ENCODE data around the gene LIPC. TPM values are rescaled to one million over a fixed set of nuclear protein-coding genes. Genes with fewer than 3 reads are reported as not detected.

LIPC gene
- total and polyA plus RNA-seq, 12 donors = 0.22 to 1.3 (median 0.42) TPM; not detected in 1

GRCh38 chr15:58545307-58546065 lies 113.7 kb downstream of the LIPC start:
- Histone ChIP-seq H3K9me3 (no peaks in the 10 kb centered on the region), H3K4me3 (no peak overlapping the region), H3K4me1 (peaks cover 0 to 42% (median 18%) of the 10 kb centered on the region in 9 donors), H3K36me3 (no peaks in the 10 kb centered on the region), H3K27me3 (no peaks in the 10 kb centered on the region), H3K27ac (peak overlapping the region in 8 of 10 donors; percentile 44 to 82 (median 68))
- 93 to 94% methylated on average over 18 of the region's 18 CpGs for WGBS, 2 donors
- intact Hi-C loops (cut with DNase I) = loop anchor here in 2 of 10 donors (2.0 to 10.0 kb wide), 2 partner anchors 21 to 281 kb away; no protein-coding TSS in a partner anchor
- ATAC-seq (no peak), DNase-seq (no peak)
- no peak for TF ChIP-seq CTCF (IDR thresholded peaks at IDR 0.05)

- intact Hi-C loops (cut with DNase I) = loop anchor here in 2 of 10 donors (2.0 to 10.0 kb wide), 2 partner anchors 21 to 281 kb away; no protein-coding TSS in a partner anchor
- WGBS, 2 donors = 74 to 79% methylated on average over 9 of the region's 9 CpGs
- Histone ChIP-seq H3K27me3 (no peaks in the 10 kb centered on the region), H3K27ac (peak overlapping the region in 8 of 10 donors; percentile 44 to 82 (median 68)), H3K4me1 (peaks cover 0 to 42% (median 18%) of the 10 kb centered on the region in 9 donors), H3K4me3 (no peak overlapping the region), H3K36me3 (no peaks in the 10 kb centered on the region), H3K9me3 (no peaks in the 10 kb centered on the region)
- TF ChIP-seq CTCF (IDR thresholded peaks at IDR 0.05) = no peak
- ATAC-seq (peak in 2 of 8 donors; percentile 1 to 18), DNase-seq (peak in 1 of 2 donors; percentile 38)
Measured at GRCh38 chr15:58546066-58546591, 114.3 kb downstream of the LIPC start.

- Histone ChIP-seq H3K4me1 (peaks cover 0 to 42% (median 18%) of the 10 kb centered on the region in 9 donors), H3K27ac (peak overlapping the region in 9 of 10 donors; percentile 54 to 82 (median 72)), H3K27me3 (no peaks in the 10 kb centered on the region), H3K4me3 (no peak overlapping the region), H3K36me3 (no peaks in the 10 kb centered on the region), H3K9me3 (no peaks in the 10 kb centered on the region)
- TF ChIP-seq CTCF (IDR thresholded peaks at IDR 0.05) = no peak
- DNase-seq (peak; percentile 56 to 76), ATAC-seq (peak; percentile 74 to 94 (median 90))
- intact Hi-C loops (cut with DNase I) = loop anchor here in 2 of 10 donors (2.0 to 10.0 kb wide), 2 partner anchors 22 to 282 kb away; no protein-coding TSS in a partner anchor
- WGBS, 2 donors = 55 to 58% methylated on average over 13 of the region's 13 CpGs
Measured at GRCh38 chr15:58546635-58547627, 115.1 kb downstream of the LIPC start.

All from heart right ventricle (tissue), 16 donors.